HG03571 (cell line): ENCODE results near the gene ZNF555.
A peak's percentile ranks its signal among the peaks of the same experiment; 100 is the strongest.
"Not testable (repeated sequence)": the region's sequence is repeated elsewhere in the genome, so short reads cannot be mapped to it uniquely, and the experiment has no call there.

Experiments
- ATAC-seq: cut with Tn5 transposase; IDR thresholded peaks from one replicate; pipeline ENCODE4 v1.9.1; 2021; ENCODE audit not compliant: unreplicated experiment

The ZNF555 gene

DNA sequence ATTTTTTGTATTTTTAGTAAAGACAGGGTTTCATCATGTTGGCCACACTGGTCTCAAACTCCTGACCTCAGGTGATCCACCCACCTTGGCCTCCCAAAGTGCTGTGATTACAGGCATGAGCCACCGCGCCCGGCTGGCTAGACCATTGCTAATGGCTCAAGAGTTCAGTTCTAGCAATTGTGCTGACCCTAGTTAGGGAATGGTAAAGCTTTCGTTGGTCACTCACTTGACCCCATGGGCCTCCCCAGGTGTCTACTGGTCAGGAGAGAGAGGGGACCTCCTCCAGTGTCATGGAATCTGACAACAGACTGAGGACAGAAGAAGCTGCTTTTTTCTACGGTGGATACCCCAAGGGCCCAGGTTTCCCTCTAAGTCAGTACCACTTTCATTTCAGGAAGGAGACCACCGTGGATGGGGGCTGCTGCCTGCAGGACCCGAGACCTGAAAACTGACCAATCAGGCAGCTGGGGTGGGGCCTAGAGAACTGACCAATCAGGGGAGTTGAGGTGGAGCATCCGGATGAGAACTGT lies 25.3 kb downstream of the ZNF555 start:
- no peak for ATAC-seq

DNA sequence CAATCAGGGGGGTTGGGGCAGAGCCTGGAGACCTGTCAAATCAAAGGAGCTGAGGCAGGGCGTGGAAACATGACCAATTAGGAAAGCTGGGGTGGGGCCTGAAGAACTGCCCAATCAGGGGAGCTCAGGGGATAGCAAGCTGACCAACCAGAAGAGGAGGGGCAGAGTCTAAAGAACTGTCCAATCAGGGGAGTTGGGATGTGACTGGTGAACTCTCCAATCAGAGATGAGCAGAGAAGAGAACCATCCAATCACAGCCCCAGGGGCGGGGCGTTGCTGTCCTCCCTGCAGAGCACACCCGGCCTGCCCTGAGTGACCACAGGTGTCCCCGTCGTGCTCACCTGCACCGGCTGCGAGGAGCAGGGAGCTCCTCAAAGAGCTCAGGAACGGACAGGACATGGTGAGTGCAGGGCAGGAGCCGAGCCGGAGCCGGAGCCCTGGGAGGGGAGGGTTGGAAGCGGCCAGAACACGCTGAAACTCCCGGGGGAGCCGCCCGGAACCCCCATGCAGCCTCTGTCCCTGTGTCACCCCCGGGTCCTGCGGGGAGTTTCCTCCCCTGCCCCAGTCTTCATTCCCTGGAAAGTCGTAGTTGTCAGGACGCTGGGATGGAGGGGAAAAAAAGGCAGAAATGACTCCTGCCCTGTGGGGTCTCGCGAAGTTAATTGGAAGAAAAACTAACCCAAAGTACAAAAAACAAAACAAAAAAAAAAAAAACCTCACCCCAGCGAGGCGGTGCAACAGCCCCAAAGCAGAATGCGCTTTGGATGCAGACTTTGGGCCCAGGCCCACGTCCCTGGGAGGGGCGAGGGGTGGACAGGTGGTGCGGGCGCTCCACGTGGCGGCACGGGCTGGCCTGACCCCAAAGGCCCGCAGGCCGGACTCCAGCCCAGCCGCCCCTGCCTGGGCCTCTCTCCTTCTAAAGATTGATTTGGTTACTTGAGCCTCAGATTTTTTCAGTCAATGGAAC lies 26.0 kb downstream of the ZNF555 start, which contains the start of gene ZNF556:
TSS of gene ZNF556 (plus strand) at position 311 of the 967 bp plus-strand sequence. CDS start at position 398, 87 bp downstream.
- no peak for ATAC-seq

GRCh38 chr19:2869618-2870017 lies 28.3 kb downstream of the ZNF555 start:
- no peak for ATAC-seq

GRCh38 chr19:2872175-2872574 lies 30.9 kb downstream of the ZNF555 start:
- not testable (repeated sequence) for ATAC-seq

DNA sequence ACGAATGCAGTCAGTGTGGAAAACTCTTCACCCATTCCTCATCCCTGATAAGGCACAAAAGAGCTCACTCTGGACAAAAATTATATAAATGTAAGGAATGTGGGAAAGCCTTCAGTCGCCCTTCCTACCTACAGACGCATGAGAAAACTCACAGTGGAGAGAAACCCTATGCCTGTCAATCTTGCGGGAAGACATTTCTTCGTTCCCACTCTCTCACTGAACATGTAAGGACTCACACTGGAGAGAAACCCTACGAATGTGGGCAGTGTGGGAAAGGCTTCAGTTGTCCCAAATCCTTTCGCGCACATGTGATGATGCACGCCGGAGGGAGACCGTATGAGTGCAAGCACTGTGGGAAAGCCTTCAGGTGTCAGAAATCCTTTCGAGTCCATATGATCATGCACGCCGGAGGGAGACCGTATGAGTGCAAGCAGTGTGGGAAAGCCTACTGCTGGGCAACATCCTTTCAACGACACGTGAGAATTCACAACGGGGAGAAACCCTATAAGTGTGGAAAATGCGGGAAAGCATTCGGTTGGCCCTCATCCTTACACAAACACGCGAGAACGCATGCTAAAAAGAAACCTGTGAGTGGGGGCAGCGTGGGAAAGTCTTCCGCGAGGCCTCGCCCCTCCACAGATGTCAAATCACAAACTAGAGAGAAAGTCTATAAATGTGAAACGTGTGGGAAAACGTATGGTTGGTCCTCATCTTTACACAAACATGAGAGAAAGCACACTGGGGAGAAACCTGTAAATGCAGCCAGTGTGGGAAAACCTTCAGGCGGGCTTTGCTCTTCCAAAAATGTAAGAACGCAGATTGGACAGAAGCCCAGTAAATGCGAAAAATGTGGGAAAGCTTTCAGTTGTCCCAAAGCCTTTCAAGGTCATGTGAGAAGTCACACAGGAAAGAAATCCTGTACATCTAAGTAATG lies 36.4 kb downstream of the ZNF555 start:
- ATAC-seq: no peak

GRCh38 chr19:2883686-2884439 lies 42.6 kb downstream of the ZNF555 start:
- ATAC-seq: no peak

DNA sequence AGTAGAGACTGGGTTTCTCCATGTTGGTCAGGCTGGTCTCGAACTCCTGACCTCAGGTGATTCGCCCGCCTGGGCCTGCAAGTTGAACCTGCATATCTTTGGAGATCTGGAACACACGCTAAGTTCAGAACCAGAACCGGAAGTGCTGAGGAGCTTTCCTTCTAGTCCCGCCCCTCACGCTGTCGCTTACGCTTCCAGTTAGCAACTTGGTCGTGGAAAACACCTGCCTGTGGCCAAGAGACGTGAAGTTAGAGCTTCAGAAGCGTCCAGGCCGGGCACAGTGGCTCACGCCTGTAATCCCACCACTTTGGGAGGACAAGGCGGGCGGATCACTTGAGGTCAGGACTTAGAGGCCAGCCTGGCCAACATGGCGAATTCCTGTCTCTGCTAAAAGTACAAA lies 44.5 kb downstream of the ZNF555 start:
- no peak for ATAC-seq

DNA sequence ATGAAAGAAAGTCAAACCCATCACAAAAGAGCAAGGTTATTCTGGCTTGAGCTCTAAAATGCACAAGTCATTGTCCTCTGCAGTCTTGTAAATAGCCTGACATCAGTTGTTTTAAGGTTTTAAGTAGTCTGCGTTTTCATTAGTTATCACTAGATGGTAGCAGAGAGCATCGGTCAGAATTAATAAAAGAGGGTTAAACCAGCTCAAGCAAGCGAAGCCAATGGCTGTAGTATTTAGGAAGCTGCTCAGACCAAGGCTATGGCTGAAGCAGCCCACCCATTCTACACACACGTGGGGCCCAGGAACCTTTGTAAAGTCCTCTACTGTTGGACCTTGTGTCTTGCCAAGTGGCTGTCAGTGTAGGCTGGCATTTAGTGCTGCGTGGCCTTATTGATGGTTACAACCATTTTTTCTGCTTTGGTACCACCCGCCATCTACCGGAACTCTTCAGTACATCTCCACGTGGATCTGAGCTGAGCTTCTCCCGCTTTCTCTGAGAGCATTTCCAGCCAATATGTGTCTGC lies 46.2 kb downstream of the ZNF555 start:
- ATAC-seq: no peak

GRCh38 chr19:2888731-2889224 lies 47.5 kb downstream of the ZNF555 start:
- no peak for ATAC-seq

GRCh38 chr19:2890531-2890930 lies 49.3 kb downstream of the ZNF555 start:
- not testable (repeated sequence) for ATAC-seq

- no peak for ATAC-seq
Measured at GRCh38 chr19:2896694-2897093, 55.4 kb downstream of the ZNF555 start.

GRCh38 chr19:2900296-2901252 lies 59.3 kb downstream of the ZNF555 start, which contains the start of gene ZNF57:
TSS of gene ZNF57 (plus strand) at chr19:2900928. CDS start at chr19:2901046, 118 bp downstream.
- ATAC-seq: peak; percentile 86

DNA sequence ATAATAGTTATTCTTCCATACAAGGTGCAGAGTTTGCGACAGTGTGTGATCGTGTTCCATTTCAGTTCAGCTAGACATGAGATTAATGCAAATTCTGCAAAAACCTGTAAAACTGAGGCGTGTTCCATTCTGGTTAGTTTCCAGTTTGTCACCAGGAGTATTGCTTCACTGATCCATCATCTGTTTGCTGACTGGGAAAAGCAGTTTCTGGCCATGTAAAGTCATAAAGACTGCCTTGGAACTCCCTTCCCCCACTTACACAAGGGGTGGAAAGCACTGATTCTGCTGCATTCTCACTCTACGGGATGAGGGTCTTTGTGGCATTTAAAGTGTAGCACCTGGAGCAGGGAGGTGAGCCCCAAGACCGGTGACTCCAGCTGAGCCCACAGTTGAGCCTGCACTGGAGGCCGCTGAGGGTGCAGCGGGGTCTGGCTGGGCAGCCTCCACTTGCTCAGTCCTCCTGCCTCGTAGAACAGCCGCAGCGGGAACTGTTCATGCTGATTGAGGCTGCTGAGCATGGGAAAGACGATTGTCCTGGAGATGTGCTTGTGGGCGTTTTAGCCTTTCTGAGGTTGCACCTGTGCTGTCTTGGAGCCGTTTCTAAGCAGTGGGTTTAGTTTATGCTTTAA lies 61.4 kb downstream of the ZNF555 start:
- ATAC-seq: no peak

DNA sequence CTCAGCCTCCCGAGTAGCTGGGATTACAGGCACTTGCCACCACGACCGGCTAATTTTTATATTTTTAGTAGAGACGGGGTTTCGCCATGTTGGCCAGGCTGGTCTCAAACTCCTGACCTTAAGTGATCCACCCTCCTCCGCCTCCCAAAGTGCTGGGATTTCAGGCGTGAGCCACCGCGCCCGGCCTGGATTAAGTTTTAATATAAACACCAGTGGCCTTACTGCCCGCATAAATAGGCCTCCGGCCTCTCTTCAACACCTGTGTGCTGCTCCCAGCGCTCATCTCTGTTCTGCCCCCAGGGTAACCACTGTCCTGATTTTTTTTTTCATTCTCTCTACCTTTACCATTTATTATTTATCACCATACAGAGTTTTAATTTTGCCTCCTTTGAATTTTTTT lies 62.1 kb downstream of the ZNF555 start:
- not testable (repeated sequence) for ATAC-seq

DNA sequence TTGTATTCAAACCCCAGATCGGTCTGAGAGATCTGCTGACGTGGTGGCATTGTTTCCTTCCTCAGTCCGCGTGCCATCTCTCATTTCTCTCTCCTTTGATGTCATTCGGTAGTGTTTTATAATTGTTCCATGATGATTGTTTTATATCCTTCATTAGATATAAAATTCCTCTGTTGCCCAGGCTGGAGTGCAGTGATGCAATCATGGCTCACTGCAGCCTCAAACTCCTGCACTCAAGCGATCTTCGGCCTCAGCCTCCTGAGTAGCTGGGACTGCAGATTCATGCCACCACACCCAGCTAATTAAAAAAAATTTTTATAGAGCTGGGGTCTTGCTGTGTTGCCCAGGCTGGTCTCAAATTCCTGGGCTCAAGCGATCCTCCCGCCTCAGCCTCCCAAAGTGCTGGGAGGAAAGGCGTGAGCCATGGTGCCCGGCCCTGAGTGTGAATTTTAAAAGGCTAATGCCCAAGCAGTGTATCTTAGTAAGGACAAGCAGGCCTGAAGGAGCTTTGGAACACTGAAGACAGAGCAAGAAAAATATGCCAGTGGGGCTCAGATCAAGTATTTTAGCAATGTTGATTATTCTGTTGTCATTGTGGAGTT lies 64.7 kb downstream of the ZNF555 start:
- no peak for ATAC-seq

DNA sequence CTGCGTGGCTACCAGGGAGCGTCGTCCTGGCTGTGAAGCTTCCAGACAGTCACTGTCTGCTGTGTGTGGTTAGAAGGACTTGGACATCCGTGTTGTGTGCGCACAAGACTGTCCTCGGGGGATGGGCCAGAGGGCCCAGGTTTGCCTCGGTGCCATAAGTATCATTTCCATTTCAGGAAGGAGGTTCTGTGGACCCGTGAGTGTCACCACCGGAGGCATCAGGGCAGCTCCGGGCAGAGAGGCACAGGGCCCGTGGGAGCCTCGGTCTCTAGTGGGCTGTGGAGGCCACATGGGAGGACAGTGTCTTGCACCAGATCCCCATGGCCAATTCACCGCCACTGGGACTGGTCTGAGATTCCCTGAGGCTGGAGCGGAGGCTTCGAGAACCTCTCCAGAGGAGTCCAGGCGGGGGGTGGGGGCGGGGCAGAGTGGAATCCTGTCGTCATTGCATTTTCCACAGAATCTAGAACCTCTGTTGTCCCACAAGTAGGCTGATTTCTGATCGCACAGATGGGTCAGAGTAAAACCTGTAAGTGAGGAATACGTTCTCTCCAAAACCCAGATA lies 65.4 kb downstream of the ZNF555 start:
- no peak for ATAC-seq
